Measurements from ENCODE around the gene PHLPP1.

DNA sequence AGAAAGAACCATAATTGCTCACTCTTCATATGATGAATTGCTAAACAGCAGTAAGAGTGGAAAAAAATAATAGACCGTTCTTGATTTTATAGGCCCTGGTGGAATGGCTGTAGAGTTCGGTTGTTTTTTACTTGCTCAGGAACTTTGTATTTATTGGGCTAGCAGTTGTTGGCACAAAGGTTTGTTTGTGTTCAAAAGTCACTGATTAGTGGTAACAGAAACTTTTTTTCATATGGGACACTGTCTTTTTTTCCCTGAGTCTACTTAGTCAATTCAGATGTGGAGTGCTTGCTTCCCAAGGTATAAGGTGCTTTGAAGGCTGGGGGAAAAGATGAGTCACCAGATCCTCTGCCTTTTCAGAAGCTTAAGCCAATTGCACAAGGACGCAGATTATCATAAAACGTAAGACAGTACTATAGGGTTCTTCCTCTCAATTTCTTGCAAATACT is 25.8 kb downstream of the PHLPP1 start:
- no peak for TF ChIP-seq ZNF565 (CRISPR knock-in tag; conservative IDR thresholded peaks at IDR 0.05; ENCODE audit: low read depth)
- TF ChIP-seq, protein P1, sequence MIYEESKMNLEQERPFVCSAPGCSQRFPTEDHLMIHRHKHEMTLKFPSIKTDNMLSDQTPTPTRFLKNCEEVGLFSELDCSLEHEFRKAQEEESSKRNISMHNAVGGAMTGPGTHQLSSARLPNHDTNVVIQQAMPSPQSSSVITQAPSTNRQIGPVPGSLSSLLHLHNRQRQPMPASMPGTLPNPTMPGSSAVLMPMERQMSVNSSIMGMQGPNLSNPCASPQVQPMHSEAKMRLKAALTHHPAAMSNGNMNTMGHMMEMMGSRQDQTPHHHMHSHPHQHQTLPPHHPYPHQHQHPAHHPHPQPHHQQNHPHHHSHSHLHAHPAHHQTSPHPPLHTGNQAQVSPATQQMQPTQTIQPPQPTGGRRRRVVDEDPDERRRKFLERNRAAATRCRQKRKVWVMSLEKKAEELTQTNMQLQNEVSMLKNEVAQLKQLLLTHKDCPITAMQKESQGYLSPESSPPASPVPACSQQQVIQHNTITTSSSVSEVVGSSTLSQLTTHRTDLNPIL (CRISPR knock-in tag; IDR thresholded peaks at IDR 0.05; ENCODE audit: low read depth), result no peak
- TF ChIP-seq ZFP30 (CRISPR knock-in tag; IDR thresholded peaks at IDR 0.05), result no peak
- no peak for TF ChIP-seq PATZ1 (CRISPR knock-in tag; IDR thresholded peaks at IDR 0.05; ENCODE audit: borderline replicate concordance)
- TF ChIP-seq PPARA (CRISPR knock-in tag; IDR thresholded peaks at IDR 0.05; ENCODE audit: borderline replicate concordance), result no peak
- TF ChIP-seq RARB (CRISPR knock-in tag; IDR thresholded peaks at IDR 0.05), result no peak
- TF ChIP-seq ARNTL (CRISPR knock-in tag; IDR thresholded peaks at IDR 0.05; ENCODE audit: borderline replicate concordance, low read depth), result no peak
- no peak for TF ChIP-seq ZFP3 (CRISPR knock-in tag; IDR thresholded peaks at IDR 0.05)
- TF ChIP-seq ISL1 (CRISPR knock-in tag; IDR thresholded peaks at IDR 0.05), result no peak

Measured in SK-N-SH treated with all-trans-retinoic acid at 6 μM for 48 hours (cell line).